Amniotic stem cell (primary cell): ENCODE results near the gene ARMC3.

Experiments used
- DNase-seq: peaks from one replicate; lab custom pipeline; 2025; lab: John Stamatoyannopoulos, UW

The ARMC3 gene

DNA sequence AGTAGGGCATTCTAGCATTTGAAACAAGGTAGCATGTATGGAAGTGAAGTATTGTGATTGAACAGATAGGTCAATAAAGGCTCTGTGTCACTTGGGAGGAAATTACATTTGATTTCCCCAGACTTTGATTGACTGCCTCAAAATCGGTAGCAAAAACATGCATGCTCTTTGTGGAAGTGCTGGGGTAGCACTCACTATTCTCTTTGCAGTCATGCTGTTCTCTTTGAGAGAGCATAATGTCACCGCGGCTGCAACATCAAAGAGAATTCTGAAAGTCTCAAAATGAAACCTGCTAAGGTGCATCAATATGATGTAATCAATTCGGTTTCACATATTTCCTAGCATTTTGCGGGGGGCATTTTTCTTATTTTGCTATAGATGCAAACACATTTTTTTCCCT lies 64.2 kb downstream of the ARMC3 start:
- DNase-seq, result no peak

DNA sequence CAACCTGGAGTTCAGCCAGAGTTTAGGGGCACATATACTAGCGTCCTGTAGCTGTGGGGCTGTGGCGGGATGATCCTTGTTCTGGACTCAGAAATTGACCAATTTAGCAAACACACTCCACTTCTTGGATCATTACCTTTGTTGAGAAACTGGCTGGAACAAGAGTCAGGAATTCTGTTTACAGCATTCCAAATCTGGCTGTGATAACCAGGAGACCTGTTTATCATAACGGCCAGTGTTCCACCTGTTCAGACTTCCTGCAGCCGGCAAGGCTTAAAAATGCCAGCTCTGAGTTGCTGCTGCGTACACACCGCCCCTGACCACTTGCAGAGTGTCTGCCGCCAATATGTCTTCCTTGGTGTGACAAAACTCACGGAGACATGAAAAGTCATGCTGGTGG lies 64.8 kb downstream of the ARMC3 start:
- no peak for DNase-seq

DNA sequence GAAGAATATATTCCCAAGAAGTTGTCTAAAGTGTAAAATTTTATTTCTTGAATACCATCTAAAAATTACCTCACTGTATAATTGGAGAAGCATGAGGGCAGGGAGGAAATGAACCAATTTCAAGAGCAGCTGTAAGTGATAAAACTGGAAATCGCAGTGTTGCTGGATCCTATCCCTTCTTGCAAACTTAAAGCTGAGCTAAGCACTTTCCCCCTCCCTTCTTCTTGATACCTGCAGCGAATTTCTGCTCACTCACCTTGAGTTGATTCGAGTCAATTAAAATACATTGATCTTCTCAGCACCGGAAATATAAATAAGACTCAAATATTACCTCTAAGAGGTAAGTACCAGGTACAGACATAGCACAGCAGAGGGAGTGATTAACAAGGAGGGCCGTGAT lies 65.5 kb downstream of the ARMC3 start:
- DNase-seq, result no peak

DNA sequence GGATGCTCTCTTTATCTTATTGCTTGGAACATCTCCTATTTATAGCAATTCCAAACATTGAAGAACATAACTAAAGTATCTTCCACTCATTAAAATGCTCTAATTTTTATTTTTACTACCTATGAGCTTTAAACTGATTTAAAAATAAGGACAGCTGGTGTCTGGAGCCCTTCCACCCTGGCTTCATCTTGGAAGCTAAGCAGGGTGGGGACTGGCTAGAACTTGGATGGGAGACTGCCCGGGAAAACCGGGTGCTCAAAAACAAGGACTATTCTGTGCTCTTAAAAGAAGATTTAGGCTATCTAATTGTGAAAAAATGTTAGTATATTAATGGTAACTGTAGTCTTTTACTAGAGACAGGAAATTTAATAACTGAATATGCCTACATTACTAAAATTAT lies 69.2 kb downstream of the ARMC3 start:
- no peak for DNase-seq

DNA sequence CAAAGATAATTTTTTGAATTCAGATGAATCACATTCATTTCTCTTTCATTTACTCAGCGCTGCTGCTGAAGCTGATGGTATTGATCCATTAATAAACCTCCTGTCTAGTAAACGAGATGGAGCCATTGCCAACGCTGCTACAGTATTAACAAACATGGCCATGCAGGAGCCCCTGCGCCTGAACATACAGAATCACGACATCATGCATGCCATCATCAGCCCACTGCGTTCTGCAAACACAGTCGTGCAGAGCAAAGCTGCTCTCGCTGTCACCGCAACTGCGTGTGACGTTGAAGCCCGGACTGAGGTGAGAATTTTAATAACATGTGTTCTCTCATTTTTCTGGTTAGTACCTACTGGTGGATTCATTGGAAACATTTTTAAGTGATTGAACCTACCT lies 70.2 kb downstream of the ARMC3 start:
- DNase-seq, result no peak

DNA sequence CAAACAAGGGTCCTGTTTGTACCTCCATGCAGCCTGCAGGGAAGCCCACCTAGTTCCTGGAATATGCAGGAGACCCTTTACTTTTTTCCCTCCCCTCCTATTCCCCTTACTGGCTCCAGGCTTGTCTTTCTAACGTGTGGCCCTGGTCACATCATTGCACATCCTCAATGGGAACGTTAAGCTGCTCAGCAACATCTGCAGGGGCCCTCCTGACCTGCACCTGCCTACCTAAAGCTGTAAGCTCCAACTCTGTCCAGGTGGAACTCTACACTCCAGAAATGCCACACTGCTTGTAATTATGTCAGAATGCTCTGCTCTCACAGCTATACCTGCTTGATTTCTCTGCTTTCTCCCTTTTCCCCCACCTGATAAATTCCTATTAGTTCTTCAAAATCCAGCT lies 72.1 kb downstream of the ARMC3 start:
- no peak for DNase-seq

DNA sequence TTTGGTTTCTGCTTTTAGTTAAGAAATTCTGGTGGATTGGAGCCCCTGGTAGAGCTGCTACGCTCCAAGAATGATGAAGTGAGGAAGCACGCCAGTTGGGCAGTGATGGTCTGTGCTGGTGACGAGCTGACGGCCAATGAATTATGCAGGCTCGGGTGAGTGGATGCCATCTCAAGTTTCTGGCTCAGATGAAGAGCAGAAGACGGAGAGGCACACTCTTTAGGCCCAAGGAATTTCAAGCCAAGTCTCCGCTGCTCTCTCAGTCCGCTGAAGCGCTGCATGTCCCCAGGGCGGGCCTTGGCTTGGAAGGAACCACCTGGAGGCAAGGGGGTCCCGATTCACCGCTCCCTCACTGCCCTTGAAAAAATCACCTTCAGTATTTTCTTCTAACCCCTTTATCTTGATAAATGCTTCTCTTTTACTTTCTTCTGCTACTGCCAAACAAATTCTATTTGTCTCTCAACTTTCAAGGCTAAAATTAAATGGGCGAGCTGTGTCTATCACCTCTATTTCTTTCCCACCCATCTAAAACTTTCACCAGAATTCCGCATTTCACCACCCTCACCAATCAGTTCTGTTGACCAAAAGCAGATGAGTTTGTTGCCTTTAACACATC lies 74.2 kb downstream of the ARMC3 start:
- DNase-seq, result no peak

DNA sequence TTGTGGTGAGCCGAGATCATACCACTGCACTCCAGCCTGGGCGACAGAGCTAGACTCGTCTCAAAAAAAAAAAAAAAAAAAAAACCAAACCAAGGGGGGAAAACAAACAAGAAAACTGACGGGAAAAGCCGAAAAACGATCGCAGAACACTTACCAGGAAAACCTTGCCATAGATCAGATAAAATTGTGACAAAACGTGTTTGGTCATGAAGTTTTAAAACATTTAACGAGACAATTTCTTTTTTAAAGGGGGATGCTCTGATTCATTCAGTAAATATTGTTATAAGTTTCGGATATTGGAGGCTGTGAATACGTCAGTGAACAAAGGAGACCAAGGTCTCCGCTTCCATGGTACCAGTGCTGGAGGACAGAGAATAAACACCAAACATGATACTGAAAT lies 77.3 kb downstream of the ARMC3 start:
- DNase-seq, result no peak

DNA sequence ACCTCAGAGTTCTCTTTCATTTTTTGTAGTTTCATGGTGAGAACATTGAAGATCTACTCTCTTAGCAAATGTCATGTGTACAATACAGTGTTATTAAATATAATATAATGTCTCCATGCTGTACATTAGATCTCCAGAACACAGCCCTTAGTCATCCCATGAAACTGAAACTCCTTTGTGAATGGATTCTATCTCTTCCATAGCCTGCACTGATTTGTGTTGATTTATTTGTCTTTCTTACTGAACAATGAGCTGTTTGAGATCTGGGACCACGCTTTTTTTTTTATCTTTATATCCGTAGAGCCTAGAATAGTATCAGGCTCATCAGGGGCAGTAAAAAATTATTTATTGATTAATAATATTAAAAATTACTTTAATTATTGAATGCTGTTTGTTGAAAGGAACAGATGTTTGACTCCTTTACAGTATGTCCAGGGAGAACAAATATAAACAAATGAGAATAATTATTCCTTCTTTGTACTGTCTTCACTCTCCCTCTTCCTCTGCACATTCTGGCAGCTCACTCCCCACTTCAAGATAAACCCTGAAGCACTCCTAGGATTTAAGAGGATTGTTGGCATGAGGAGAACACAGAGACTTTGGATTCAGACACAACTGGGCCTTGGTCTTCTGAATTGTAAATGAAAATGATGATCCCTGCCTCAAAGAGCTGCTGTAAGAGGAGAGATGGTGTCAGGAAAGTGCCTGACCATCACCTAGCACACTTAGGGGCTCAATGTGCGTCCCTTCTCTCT lies 85.9 kb downstream of the ARMC3 start:
- DNase-seq, result no peak

DNA sequence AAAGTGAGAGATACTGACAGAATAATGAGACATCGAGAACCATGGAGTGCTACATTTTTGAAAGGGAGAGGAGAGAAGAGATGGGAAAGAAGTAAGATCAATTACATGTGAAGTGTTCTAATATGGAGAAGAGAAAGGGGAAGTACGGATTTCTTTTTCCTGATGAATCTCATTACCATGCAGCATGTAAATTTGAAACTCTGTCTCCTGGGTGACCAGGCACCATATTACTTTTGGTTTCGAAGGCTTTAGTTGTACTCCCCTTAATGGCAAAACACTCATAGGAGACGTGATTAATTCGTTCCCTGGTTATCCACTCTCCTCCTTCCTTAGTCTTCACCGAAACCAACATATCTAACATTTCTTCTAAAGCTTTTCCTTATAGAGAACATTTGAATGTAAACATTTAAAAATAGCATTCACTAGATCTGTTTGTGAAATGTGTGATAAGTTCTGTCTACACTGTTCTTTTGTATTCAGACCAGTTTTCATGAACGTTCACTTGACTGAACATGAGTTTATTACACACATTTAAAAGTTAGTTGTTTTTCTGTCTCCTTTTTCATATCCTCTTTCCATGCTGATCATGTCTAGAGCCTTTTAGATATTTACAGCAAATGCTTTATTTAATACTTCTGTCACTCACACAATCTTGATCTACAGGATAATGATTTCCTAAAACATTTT lies 87.3 kb downstream of the ARMC3 start:
- DNase-seq, result no peak

DNA sequence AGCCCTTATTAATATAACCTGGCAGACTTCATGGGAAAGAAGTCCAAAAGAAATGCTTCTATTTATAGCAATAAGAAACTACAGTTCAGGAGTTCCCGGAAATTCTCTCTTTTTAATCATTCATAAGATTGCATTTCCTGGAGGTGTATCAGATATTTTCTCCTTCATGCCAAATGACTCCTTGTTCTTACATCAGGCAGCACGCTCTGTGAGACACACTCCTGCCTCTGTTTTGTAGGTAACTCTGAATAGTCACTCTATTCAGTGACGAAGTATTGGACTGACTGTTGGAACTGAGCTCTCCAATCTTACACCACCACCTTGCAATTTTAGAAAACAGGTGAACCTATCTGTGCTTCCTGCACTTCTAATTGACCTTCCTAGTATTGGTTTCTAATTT lies 88.8 kb downstream of the ARMC3 start:
- no peak for DNase-seq

DNA sequence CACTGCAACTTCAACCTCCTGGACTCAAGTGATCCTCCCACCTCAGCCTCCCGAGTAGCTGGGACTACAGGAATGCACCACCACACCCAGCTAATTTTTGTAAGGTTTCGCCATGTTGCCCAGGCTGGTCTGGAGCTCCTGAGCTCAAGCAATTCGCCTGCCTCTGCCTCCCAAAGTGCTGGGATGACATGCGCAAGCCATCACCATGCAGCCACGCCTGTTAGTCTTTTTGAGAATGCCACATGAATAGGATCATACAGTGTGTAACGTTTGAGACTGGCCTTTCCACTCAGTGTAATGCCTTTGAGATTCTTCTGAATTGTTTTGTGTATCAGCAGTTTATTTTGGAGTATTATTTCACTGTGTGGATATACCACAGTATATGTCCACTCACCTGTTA lies 91.8 kb downstream of the ARMC3 start:
- DNase-seq, result no peak

DNA sequence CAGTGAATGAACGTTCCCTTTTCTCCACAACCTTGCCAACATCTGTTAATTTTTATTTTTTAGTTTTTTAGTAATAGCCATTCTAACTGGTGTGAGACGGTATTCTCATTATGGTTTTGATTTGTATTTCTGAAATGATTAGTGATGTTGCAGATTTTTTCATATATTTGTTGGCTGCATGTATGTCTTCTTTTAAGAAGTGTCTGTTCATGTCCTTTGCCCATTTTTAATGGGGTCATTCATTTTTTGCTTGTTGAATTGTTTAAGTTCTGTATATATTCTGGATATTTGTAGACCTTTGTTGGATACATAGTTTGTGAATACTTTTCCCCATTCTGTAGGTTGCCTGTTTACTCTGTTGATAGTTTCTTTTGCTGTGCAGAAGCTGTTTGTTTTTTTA lies 93.6 kb downstream of the ARMC3 start:
- DNase-seq, result no peak

DNA sequence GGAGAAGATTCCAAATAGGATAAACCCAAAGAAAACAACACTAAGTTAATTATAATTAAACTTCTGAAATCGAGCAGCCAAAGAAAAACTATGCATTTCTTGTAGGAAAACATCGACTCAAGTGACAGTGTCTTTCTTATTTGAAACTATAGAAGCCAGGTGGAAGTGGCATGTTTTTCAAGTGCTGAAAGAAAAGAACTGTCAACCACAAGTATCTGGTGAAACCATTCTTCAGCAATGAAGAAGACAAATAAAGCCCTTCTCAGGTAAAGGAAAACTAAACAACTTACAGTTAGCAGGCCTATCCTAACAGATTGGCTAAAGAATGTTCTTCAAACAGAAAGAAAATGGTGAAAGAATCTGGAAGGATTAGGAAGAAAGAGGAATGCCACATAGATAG lies 96.1 kb downstream of the ARMC3 start:
- no peak for DNase-seq

DNA sequence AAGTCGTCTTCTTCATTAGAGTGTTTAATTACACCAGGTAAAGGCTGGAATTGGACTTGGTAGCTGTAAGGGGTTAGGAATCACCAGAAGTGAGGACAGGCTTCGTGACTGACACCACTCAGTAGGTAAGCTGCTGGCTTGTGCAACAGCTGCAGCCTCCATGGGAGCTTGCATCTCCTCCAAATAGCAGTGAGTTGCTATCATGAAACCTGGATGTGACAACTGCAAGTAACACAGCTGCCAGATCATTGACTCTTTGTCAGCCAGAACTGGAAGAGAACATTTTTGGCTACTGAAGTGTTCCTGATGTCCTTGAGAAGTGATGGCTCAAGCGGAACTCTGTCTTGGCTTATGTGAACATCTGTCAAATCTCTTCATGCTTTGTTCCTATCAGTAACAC lies 103.5 kb downstream of the ARMC3 start:
- no peak for DNase-seq

DNA sequence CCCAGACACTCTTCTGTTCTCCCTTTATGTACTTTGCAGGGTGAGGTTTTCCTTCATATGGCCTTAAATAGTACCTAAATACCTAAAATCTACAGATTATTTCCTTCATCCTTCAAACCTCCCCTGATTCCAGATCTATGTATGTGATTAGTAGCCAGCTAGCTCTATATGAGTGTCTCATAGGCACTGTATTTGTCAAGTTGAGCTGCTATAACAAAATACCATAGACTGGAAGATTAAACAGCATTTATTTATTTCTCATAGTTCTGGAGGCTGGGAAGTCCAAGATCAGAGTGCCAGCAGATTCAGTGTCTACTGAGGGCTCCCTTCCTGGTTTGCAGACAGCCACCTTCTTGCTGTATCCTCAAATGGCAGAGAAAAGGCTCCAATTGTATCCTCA lies 106.9 kb downstream of the ARMC3 start:
- no peak for DNase-seq

DNA sequence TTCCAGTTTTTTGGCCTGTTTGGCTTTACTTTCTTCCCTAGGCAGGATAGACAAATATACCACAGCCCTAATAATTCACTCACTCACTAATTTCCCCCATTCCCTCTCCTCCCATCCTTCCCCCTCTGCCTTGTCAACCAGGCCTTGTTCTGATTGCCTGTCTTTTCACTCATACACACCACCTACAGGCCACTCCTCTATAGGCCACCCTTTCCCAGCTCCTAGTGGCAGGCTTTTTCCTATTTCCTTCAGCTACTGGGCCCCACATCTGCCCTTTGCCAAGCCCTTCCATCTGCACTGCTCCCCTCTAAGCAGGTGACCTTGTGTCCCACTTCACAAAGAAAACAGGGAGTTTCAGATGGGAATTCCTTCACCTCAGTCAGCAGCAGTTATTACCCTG lies 107.7 kb downstream of the ARMC3 start:
- no peak for DNase-seq

DNA sequence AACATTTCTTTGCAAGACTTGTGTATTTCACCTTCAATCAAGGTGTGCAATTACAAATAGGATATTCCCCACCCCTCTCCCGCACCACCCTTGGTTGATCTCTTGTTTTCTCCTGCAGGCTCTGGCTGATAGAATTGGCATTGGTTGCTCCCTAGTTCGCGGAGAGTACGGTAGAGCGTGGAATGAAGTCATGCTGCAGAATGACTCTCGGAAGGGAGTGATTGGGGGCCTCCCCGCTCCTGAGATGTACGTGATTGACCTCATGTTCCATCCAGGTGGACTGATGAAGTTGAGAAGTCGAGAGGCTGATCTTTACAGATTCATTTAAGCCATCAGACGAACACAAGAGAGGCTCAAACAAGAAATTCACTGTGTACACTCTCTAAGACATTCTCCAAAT lies 109.3 kb downstream of the ARMC3 start:
- no peak for DNase-seq

DNA sequence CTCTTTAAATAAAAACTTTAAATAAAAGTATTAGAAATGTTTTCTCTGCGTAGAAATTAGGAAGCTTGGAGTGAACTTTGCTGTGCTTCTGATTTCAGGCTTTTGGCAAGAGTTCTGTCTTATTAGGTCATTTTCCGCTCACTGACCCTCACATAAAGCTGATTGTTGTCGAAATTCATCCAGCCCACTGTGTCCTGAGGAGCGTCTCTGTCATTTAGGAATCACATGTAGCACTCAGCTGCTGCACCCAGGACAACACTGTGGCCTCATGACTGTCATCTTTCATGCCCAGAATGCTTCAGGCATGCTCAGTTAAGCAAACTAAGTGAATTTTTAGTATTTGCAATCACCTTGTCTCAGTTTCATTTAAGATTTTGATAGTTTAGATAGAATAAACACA lies 109.7 kb downstream of the ARMC3 start:
- no peak for DNase-seq

DNA sequence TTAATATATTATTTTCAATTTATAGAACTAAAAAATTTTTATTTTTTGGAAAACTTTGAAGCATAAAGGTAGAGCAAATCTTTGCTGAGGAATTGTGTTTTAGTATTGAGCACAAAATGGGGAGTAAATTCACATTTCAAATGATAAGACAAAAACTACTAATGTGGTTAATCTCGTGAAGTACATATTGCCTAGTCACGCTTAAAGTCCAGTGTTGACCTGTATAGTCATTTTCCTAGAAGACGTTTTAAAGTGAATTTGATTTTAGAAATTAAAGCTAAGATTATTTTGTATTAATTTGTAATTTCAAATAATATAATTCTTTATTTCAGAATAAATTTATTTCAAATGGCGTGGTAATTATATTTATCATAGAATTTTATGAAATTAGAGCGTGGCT lies 110.3 kb downstream of the ARMC3 start:
- DNase-seq, result no peak

DNA sequence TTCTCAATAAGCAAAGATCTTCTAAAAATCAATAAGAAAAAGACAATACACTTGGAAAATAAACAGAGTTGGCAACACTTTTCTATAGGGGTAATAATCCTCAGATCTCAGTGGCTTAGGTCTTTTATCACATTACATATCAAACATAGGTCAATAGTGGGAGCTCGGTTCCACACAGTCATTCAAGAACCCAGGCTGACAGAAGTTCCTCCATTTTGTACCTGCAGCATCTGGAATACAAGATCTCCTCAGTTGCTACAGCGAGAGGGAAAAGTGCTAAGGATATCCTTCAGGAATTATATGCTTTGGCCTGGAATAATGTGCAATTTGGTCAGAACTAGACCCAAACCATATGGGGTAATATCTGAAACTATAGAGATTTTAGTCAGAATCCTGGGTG lies 112.1 kb downstream of the ARMC3 start:
- DNase-seq, result no peak

DNA sequence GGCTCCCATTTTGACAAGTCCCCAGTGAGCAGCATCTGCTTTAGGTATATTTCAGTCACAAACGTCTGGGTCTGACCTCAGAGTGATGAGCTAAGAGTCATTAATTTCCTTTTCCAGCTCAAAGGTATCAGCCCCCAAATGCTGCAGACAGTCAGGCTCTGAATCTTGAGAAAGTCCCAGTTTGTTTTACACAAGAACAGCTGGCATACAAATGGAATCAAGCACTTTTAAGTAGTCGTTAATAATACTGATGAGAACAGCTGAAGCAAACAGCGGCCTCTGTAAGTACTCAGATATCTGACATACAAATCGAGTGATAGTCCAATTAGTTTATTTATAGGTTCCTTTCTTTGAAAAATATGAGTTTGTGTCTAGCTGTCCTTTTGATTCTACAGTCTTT lies 118.2 kb downstream of the ARMC3 start:
- no peak for DNase-seq

DNA sequence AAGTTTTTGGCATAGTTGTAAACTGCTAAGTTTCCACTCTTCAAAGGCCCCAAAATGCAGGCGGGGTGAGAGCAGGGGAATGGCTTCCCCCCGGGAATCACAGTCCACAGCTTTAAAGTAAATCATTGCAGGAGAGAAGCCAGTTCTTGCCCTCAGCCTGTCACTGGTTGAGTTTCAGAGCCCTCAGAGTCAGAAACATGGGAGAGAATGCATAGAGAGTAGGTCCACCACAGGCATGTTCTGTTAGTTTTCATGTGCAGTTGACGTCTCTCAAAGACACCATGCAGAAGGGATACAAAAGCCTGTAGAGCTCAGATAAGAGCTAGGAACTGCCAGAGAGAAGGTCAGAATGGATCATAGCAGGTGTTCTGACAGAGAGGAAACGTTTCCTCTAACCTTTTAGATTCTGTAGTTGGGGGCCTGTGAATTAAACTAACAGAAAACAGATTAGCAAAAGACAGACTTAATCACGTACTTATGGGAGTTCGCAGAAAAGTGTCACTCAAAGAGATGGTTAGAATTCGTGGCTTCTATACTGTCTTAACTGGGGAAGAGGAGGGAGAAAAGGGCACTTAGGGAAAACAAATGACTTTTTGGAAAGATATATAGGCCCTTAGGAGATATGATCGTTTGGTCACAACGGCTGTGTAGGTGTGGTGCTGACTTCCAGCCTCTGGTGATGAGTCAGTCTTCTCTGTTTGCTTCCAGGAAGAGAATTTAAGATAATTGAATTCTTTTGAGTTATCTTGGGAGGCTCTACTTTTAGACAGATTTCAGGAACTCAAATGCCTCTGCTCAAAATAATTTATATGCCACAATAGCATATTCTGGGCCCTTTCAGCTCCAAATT lies 119.6 kb downstream of the ARMC3 start:
- DNase-seq, result no peak
